ENCODE data around the gene ADAM22.

DNA sequence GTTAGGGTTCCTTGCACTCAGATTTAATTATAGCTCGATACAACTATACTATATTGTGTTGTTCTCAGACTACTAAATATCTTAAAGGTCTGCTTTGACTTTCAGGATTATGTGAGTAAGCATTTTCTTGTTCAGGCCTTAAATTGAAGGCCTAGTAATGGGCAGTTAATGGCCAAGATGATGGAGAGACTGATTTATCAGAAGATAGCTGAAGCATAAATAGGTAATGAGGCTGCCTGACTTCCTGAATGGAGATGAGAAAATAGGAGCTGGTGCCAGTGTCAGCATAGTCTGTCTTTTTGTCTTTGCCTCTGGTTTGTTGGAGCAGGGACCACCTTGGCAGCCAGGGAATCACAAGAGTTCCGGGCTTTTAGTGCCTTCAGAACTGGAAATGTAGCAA lies 32.2 kb downstream of the ADAM22 start:
- TF ChIP-seq, protein P1, sequence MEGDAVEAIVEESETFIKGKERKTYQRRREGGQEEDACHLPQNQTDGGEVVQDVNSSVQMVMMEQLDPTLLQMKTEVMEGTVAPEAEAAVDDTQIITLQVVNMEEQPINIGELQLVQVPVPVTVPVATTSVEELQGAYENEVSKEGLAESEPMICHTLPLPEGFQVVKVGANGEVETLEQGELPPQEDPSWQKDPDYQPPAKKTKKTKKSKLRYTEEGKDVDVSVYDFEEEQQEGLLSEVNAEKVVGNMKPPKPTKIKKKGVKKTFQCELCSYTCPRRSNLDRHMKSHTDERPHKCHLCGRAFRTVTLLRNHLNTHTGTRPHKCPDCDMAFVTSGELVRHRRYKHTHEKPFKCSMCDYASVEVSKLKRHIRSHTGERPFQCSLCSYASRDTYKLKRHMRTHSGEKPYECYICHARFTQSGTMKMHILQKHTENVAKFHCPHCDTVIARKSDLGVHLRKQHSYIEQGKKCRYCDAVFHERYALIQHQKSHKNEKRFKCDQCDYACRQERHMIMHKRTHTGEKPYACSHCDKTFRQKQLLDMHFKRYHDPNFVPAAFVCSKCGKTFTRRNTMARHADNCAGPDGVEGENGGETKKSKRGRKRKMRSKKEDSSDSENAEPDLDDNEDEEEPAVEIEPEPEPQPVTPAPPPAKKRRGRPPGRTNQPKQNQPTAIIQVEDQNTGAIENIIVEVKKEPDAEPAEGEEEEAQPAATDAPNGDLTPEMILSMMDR (IDR thresholded peaks at IDR 0.05), result no peak
- no peak for TF ChIP-seq POLR2A (IDR thresholded peaks at IDR 0.05)
